Activated CD8-positive, alpha-beta T cell treated with anti-CD3 and anti-CD28 coated beads for 36 hours (primary cell): Measurements from ENCODE around the gene PFDN6. TPM values are rescaled to one million over a fixed set of nuclear protein-coding genes. Genes with fewer than 3 reads are reported as not detected.

Experiments used
- ATAC-seq: fragments of 200-7000 bp; cut with Tn5 transposase; one replicate; pipeline ENCODE4 v1.10.0; 2021; ENCODE audit warnings: mild to moderate bottlenecking, moderate library complexity
- CTCF ChIA-PET: fragments of 350-600 bp; sonication (Branson Sonifier 250); formaldehyde crosslinking; loops from one replicate; lab custom pipeline; 2021; ENCODE audit warnings: antibody characterized with exemption; lab: Charles Lee
- POLR2A ChIA-PET: fragments of 350-600 bp; sonication (Branson Sonifier 250); formaldehyde crosslinking; loops from one replicate; lab custom pipeline; 2021; ENCODE audit warnings: antibody characterized with exemption; lab: Charles Lee
- DNase-seq: peaks from one replicate; pipeline ENCODE4 v3.0.0-alpha.2; 2020
- H3K27ac Mint-ChIP-seq: one replicate; pipeline ENCODE4 v1.8.0; 2021; ENCODE audit warnings: mild to moderate bottlenecking, mixed read lengths
- H3K27me3 Mint-ChIP-seq: one replicate; pipeline ENCODE4 v1.8.0; 2021; ENCODE audit warnings: mixed read lengths
- H3K36me3 Mint-ChIP-seq: one replicate; pipeline ENCODE4 v1.8.0; 2021; ENCODE audit warnings: low read depth, mixed read lengths
- H3K4me1 Mint-ChIP-seq: one replicate; pipeline ENCODE4 v1.8.0; 2021; ENCODE audit warnings: low read depth, mixed read lengths
- H3K4me3 Mint-ChIP-seq: one replicate; pipeline ENCODE4 v1.8.0; 2021; ENCODE audit warnings: mild to moderate bottlenecking, moderate library complexity, mixed read lengths
- H3K9me3 Mint-ChIP-seq: one replicate; pipeline ENCODE4 v1.8.0; 2021; ENCODE audit warnings: mixed read lengths
- intact Hi-C: fragments of 100-400 bp; cut with micrococcal nuclease; formaldehyde crosslinking; loops from one replicate; pipeline ENCODE4 v1.10.0; 2022
- total RNA-seq, 2 experiments: library from RNA; stranded (reverse); gene quantifications; one replicate each; pipeline ENCODE4 v1.2.3, GENCODE V29; 2021
- TF ChIP-seq, protein P1 (sequence below): fragments of 200-600 bp; IDR thresholded peaks from one replicate; pipeline ENCODE4 v1.8.0; 2022; ENCODE audit warnings: antibody characterized with exemption, mild to moderate bottlenecking

PFDN6 gene
- total RNA-seq, 2 experiments from 2014 or later = 78.1 to 92.3 TPM

DNA sequence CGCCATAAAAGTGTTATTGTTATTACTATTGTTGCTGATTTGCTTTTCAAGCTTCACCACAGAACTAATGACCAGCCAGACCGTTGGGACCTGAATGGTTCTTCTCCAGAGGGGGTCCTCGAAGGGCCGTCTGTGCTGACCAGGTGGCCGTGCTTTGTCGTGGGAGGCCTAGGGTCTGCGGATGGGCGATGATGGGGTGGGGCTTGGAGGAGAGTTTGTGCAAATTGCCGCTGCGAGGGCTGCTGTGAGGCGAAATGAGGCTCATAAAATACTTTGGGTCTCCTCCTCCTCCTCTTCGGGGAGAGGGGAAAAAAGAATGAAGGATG, 34.2 kb downstream of the PFDN6 start:
- peak overlapping the region; percentile 90 for H3K4me3 Mint-ChIP-seq
- TF ChIP-seq, protein P1, sequence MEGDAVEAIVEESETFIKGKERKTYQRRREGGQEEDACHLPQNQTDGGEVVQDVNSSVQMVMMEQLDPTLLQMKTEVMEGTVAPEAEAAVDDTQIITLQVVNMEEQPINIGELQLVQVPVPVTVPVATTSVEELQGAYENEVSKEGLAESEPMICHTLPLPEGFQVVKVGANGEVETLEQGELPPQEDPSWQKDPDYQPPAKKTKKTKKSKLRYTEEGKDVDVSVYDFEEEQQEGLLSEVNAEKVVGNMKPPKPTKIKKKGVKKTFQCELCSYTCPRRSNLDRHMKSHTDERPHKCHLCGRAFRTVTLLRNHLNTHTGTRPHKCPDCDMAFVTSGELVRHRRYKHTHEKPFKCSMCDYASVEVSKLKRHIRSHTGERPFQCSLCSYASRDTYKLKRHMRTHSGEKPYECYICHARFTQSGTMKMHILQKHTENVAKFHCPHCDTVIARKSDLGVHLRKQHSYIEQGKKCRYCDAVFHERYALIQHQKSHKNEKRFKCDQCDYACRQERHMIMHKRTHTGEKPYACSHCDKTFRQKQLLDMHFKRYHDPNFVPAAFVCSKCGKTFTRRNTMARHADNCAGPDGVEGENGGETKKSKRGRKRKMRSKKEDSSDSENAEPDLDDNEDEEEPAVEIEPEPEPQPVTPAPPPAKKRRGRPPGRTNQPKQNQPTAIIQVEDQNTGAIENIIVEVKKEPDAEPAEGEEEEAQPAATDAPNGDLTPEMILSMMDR = no peak
- intact Hi-C loops = no loop called here
- peaks cover 39% of the 10 kb centered on the region for H3K36me3 Mint-ChIP-seq
- ChIA-PET POLR2A (interaction anchor here (0.6 to 1.4 kb wide), 5 partner anchors 15 to 387 kb away, joined by 3 to 4 read pairs (median 3); partner anchors contain the start of gene UQCC2), CTCF (interaction anchor here (0.9 kb wide), 1 partner anchor 29 kb away, joined by 4 read pairs; no protein-coding TSS in a partner anchor)
- H3K9me3 Mint-ChIP-seq = no peaks in the 10 kb centered on the region
- H3K4me1 Mint-ChIP-seq = peaks cover 43% of the 10 kb centered on the region
- ATAC-seq = no peak
- no peaks in the 10 kb centered on the region for H3K27me3 Mint-ChIP-seq
- H3K27ac Mint-ChIP-seq = peak overlapping the region; percentile 98
- peak; percentile 25 for DNase-seq

GRCh38 chr6:33324125-33324524, 34.7 kb downstream of the PFDN6 start:
- Mint-ChIP-seq H3K9me3 (no peaks in the 10 kb centered on the region), H3K27me3 (no peaks in the 10 kb centered on the region), H3K4me1 (peaks cover 38% of the 10 kb centered on the region), H3K4me3 (peak overlapping the region; percentile 90), H3K27ac (peak overlapping the region; percentile 98), H3K36me3 (peaks cover 35% of the 10 kb centered on the region)
- DNase-seq = no peak
- CTCF ChIA-PET = no interaction called here
- TF ChIP-seq, protein P1 = no peak
- no peak for ATAC-seq
- intact Hi-C loops = no loop called here
- POLR2A ChIA-PET = interaction anchor here (0.7 to 1.4 kb wide), 4 partner anchors 16 to 387 kb away, joined by 3 to 4 read pairs (median 4); partner anchors contain the start of gene UQCC2

DNA sequence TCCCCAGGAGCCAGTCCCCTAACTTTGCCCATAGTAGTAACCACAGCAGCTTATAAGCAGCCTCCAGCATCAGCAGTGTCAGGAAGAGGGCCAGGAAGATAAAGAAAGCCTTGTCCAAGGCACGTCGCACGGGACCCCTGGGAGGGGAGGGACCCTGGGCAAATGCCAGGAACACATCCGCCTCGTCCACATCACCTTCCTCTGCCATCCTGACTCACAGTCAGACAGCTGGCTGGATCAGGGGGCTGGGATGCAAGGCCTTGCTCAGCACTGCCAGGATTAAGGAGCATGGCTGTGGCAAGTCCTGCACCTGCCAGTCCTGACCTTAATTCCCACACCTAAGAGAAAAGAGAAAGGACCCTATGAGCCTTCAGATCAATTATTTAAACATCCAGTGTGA, 39.7 kb downstream of the PFDN6 start:
- Mint-ChIP-seq H3K9me3 (no peaks in the 10 kb centered on the region), H3K4me3 (no peak overlapping the region), H3K36me3 (no peaks in the 10 kb centered on the region), H3K27ac (no peak overlapping the region), H3K4me1 (peaks cover 16% of the 10 kb centered on the region), H3K27me3 (no peaks in the 10 kb centered on the region)
- TF ChIP-seq, protein P1 = no peak
- ChIA-PET CTCF (interaction anchor here (3.0 kb wide), 1 partner anchor 16 kb away, joined by 13 read pairs; no protein-coding TSS in a partner anchor), POLR2A (interaction anchor here (1.3 to 1.4 kb wide), 2 partner anchors 15 to 30 kb away, joined by 3 to 4 read pairs; partner anchors contain the start of gene RGL2)
- intact Hi-C loops = no loop called here
- ATAC-seq (no peak), DNase-seq (no peak)

GRCh38 chr6:33330736-33331135, 41.3 kb downstream of the PFDN6 start:
- TF ChIP-seq, protein P1 = no peak
- DNase-seq (no peak), ATAC-seq (no peak)
- POLR2A ChIA-PET = interaction anchor here (1.1 kb wide), 1 partner anchor 15 kb away, joined by 3 read pairs; no protein-coding TSS in a partner anchor
- Mint-ChIP-seq H3K9me3 (no peaks in the 10 kb centered on the region), H3K4me1 (peaks cover 15% of the 10 kb centered on the region), H3K36me3 (no peaks in the 10 kb centered on the region), H3K27ac (no peak overlapping the region), H3K27me3 (no peaks in the 10 kb centered on the region), H3K4me3 (no peak overlapping the region)
- intact Hi-C loops = no loop called here
- CTCF ChIA-PET = no interaction called here

DNA sequence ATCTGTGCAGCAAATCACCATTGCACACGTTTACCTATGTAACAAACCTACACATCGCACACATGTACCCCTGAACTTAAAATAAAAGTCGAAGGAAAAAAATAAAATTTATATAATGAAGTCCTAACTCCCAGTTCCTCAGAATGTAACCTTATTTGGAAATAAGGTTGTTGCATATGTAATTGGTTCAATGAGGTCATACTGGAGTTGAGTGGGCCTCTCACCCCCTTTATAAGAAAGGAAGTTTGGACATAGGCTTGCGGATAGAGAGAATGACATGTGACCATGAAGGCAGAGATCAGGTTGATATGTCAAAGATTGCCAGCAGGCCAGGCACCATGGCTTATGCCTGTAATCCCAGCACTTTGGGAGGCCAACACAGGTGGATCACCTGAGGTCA, 44.3 kb downstream of the PFDN6 start:
- POLR2A ChIA-PET = interaction anchor here (1.0 kb wide), 1 partner anchor 21 kb away, joined by 3 read pairs; no protein-coding TSS in a partner anchor
- no peaks in the 10 kb centered on the region for H3K9me3 Mint-ChIP-seq
- intact Hi-C loops = no loop called here
- H3K4me1 Mint-ChIP-seq = peaks cover 15% of the 10 kb centered on the region
- no peak overlapping the region for H3K27ac Mint-ChIP-seq
- H3K4me3 Mint-ChIP-seq = no peak overlapping the region
- ATAC-seq = no peak
- no peak for DNase-seq
- TF ChIP-seq, protein P1 = no peak
- no peaks in the 10 kb centered on the region for H3K36me3 Mint-ChIP-seq
- CTCF ChIA-PET = interaction anchor here (1.5 to 3.3 kb wide), 2 partner anchors 8 to 11 kb away, joined by 4 to 14 read pairs; no protein-coding TSS in a partner anchor
- no peaks in the 10 kb centered on the region for H3K27me3 Mint-ChIP-seq
